Neural progenitor cell (in vitro differentiated cells): ENCODE results near the gene TKFC. TPM values are rescaled to one million over a fixed set of nuclear protein-coding genes. Genes with fewer than 3 reads are reported as not detected.

Experiments
- DNase-seq: peaks from one replicate; pipeline ENCODE4 v3.0.0-alpha.2; 2016; ENCODE audit warnings: low spot score
- H2AFZ ChIP-seq: fragments of 200-600 bp; sonication (generic); replicated peaks from 2 replicates; pipeline ENCODE4 v1.6.1; 2016; ENCODE audit warnings: antibody characterized with exemption
- H3F3A ChIP-seq: fragments of 200-600 bp; sonication (generic); 2 replicates; pipeline ENCODE4 v1.6.1; 2016; ENCODE audit warnings: antibody characterized with exemption, low read depth
- H3K27ac ChIP-seq: fragments of 200-600 bp; sonication (generic); 2 replicates; pipeline ENCODE4 v1.5.1; 2016; ENCODE audit warnings: mild to moderate bottlenecking
- H3K27me3 ChIP-seq: fragments of 200-600 bp; sonication (generic); 2 replicates; pipeline ENCODE4 v1.6.1; 2016; ENCODE audit warnings: mild to moderate bottlenecking, moderate library complexity
- H3K36me3 ChIP-seq: fragments of 200-600 bp; sonication (generic); 2 replicates; pipeline ENCODE4 v1.5.1; 2016
- H3K4me1 ChIP-seq: fragments of 200-600 bp; sonication (generic); 2 replicates; pipeline ENCODE4 v1.6.1; 2016; ENCODE audit warnings: mixed run types
- H3K4me2 ChIP-seq: fragments of 200-600 bp; sonication (generic); 2 replicates; pipeline ENCODE4 v1.6.1; 2016
- H3K4me3 ChIP-seq: fragments of 200-600 bp; sonication (generic); 2 replicates; pipeline ENCODE4 v1.5.1; 2016
- H3K79me2 ChIP-seq: fragments of 200-600 bp; sonication (generic); 2 replicates; pipeline ENCODE4 v1.6.1; 2016; ENCODE audit warnings: low read depth
- H3K9ac ChIP-seq: fragments of 200-600 bp; sonication (generic); 2 replicates; pipeline ENCODE4 v1.6.1; 2016
- H3K9me3 ChIP-seq: fragments of 200-600 bp; sonication (generic); 2 replicates; pipeline ENCODE4 v1.5.1; 2016; ENCODE audit warnings: low read depth
- H4K20me1 ChIP-seq: fragments of 200-600 bp; sonication (generic); 2 replicates; pipeline ENCODE4 v1.6.1; 2016; ENCODE audit warnings: low read depth
- H3K27ac Mint-ChIP-seq: 3 replicates; pipeline ENCODE4 v1.8.0; 2021; ENCODE audit warnings: mixed read lengths
- H3K27me3 Mint-ChIP-seq: 2 replicates; pipeline ENCODE4 v1.8.0; 2022; ENCODE audit warnings: low read depth, mild to moderate bottlenecking, inconsistent platforms, moderate library complexity, mixed read lengths; ENCODE audit not compliant: insufficient read depth
- H3K36me3 Mint-ChIP-seq: 3 replicates; pipeline ENCODE4 v1.8.0; 2021; ENCODE audit warnings: mixed read lengths
- H3K4me1 Mint-ChIP-seq: 3 replicates; pipeline ENCODE4 v1.8.0; 2021; ENCODE audit warnings: mixed read lengths
- H3K4me3 Mint-ChIP-seq: 3 replicates; pipeline ENCODE4 v1.8.0; 2021; ENCODE audit warnings: mild to moderate bottlenecking, moderate library complexity, mixed read lengths
- H3K9me3 Mint-ChIP-seq: 3 replicates; pipeline ENCODE4 v1.8.0; 2020; ENCODE audit warnings: mixed read lengths
- CTCF ChIP-seq: fragments of 200-600 bp; sonication (generic); IDR thresholded peaks from 2 replicates; pipeline ENCODE4 v1.5.1; 2017; ENCODE audit warnings: antibody characterized with exemption, mild to moderate bottlenecking
- EZH2 ChIP-seq: fragments of 200-600 bp; sonication (generic); IDR thresholded peaks from 2 replicates; pipeline ENCODE4 v1.6.1; 2017; ENCODE audit warnings: antibody characterized with exemption, mild to moderate bottlenecking, moderate library complexity
- EZH2phosphoT487 ChIP-seq: fragments of 200-600 bp; sonication (generic); IDR thresholded peaks from 2 replicates; pipeline ENCODE4 v1.6.1; 2017; ENCODE audit warnings: antibody characterized with exemption
- total RNA-seq: library from RNA; depleted of rRNA; stranded (reverse); fragments of >200 nt; gene quantifications from 2 replicates; pipeline ENCODE4 v1.2.3, GENCODE V29; 2015; ENCODE audit warnings: low replicate concordance

Gene TKFC
- total RNA-seq, 1 donor from 2014 or later, result 27.3 TPM

- Histone ChIP-seq H3F3A (peaks cover 16% of the 10 kb centered on the region), H3K9me3 (no peaks in the 10 kb centered on the region), H3K9ac (no peak overlapping the region), H3K4me2 (no peak overlapping the region), H2AFZ (no peak overlapping the region), H3K36me3 (no peaks in the 10 kb centered on the region), H3K27me3 (peaks cover 14% of the 10 kb centered on the region), H3K4me3 (no peak overlapping the region), H4K20me1 (no peaks in the 10 kb centered on the region), H3K4me1 (peaks cover 13% of the 10 kb centered on the region), H3K79me2 (peaks cover 6% of the 10 kb centered on the region), H3K27ac (no peak overlapping the region)
- Mint-ChIP-seq H3K9me3 (no peaks in the 10 kb centered on the region), H3K4me3 (no peak overlapping the region), H3K27me3 (peaks cover 23% of the 10 kb centered on the region), H3K27ac (no peak overlapping the region), H3K36me3 (peaks cover 2% of the 10 kb centered on the region), H3K4me1 (peaks cover 16% of the 10 kb centered on the region)
- no peak for DNase-seq
- no peak for TF ChIP-seq EZH2phosphoT487
- peak; percentile 25 for TF ChIP-seq CTCF
Observed at GRCh38 chr11:61290905-61291690, 41.9 kb upstream of the TKFC start.

- peaks cover 4% of the 10 kb centered on the region for H3K36me3 Mint-ChIP-seq
Observed at GRCh38 chr11:61292356-61292755, 40.7 kb upstream of the TKFC start.

GRCh38 chr11:61293867-61294716 is 38.9 kb upstream of the TKFC start:
- Mint-ChIP-seq H3K4me3 (peak overlapping the region; percentile 86), H3K27ac (no peak overlapping the region), H3K4me1 (peaks cover 11% of the 10 kb centered on the region), H3K9me3 (no peaks in the 10 kb centered on the region), H3K27me3 (peaks cover 26% of the 10 kb centered on the region), H3K36me3 (peaks cover 10% of the 10 kb centered on the region)
- Histone ChIP-seq H3K79me2 (peaks cover 6% of the 10 kb centered on the region), H3K27ac (no peak overlapping the region), H3K9ac (no peak overlapping the region), H2AFZ (peak overlapping the region; percentile 96), H3F3A (peaks cover 28% of the 10 kb centered on the region), H3K4me2 (peak overlapping the region; percentile 87), H3K4me1 (peaks cover 13% of the 10 kb centered on the region), H3K9me3 (no peaks in the 10 kb centered on the region), H3K36me3 (no peaks in the 10 kb centered on the region), H3K27me3 (peaks cover 14% of the 10 kb centered on the region), H4K20me1 (peaks cover 4% of the 10 kb centered on the region), H3K4me3 (peak overlapping the region; percentile 55)
- no peak for TF ChIP-seq EZH2phosphoT487
- no peak for TF ChIP-seq CTCF
- no peak for TF ChIP-seq EZH2
- DNase-seq, result peak; percentile 57

More at GRCh38 chr11:61292356-61292755, 40.7 kb upstream of the TKFC start:
- Mint-ChIP-seq H3K4me3 (peak overlapping the region; percentile 68), H3K4me1 (peaks cover 14% of the 10 kb centered on the region), H3K9me3 (no peaks in the 10 kb centered on the region), H3K27me3 (peaks cover 26% of the 10 kb centered on the region), H3K27ac (peak overlapping the region; percentile 11)
- no peak overlapping the region for H3K9ac ChIP-seq
- TF ChIP-seq CTCF, result no peak
- TF ChIP-seq EZH2, result no peak
- TF ChIP-seq EZH2phosphoT487, result no peak
- H3K9me3 ChIP-seq, result no peaks in the 10 kb centered on the region
- no peak overlapping the region for H3K27ac ChIP-seq
- no peak overlapping the region for H3K4me2 ChIP-seq
- H3K36me3 ChIP-seq, result no peaks in the 10 kb centered on the region
- H3F3A ChIP-seq, result peaks cover 21% of the 10 kb centered on the region
- H3K27me3 ChIP-seq, result peaks cover 14% of the 10 kb centered on the region
- peaks cover 6% of the 10 kb centered on the region for H3K79me2 ChIP-seq
- no peak overlapping the region for H3K4me3 ChIP-seq
- no peak overlapping the region for H2AFZ ChIP-seq
- no peak for DNase-seq
- H4K20me1 ChIP-seq, result no peaks in the 10 kb centered on the region
- peaks cover 13% of the 10 kb centered on the region for H3K4me1 ChIP-seq
